ENCODE measurements around the gene RAB28.

- TF ChIP-seq CTCF (IDR thresholded peaks at IDR 0.05 in 4 of 5, conservative IDR thresholded peaks at IDR 0.05 in 1 of 5) (no peak), POLR2A (IDR thresholded peaks at IDR 0.05) (no peak)
Measured at GRCh38 chr4:13344216-13344615, 139.9 kb downstream of the RAB28 start.

Measured in gastrocnemius medialis (tissue), 4 donors.